Measurements from ENCODE around the gene ULK1. TPM values are rescaled to one million over a fixed set of nuclear protein-coding genes. Genes with fewer than 3 reads are reported as not detected.

ULK1 gene
- total and polyA plus RNA-seq, 2 experiments from 2014 or later: 8.4 to 33.8 TPM

DNA sequence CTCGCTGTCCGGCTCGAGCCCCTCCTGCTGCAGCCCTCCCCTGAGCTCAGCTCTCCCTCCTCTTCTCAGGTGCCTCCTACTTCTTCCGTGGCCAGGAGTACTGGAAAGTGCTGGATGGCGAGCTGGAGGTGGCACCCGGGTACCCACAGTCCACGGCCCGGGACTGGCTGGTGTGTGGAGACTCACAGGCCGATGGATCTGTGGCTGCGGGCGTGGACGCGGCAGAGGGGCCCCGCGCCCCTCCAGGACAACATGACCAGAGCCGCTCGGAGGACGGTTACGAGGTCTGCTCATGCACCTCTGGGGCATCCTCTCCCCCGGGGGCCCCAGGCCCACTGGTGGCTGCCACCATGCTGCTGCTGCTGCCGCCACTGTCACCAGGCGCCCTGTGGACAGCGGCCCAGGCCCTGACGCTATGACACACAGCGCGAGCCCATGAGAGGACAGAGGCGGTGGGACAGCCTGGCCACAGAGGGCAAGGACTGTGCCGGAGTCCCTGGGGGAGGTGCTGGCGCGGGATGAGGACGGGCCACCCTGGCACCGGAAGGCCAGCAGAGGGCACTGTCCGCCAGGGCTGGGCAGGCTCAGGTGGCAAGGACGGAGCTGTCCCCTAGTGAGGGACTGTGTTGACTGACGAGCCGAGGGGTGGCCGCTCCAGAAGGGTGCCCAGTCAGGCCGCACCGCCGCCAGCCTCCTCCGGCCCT is 43.4 kb upstream of the ULK1 start:
- Histone ChIP-seq H3K4me2 (no peak overlapping the region), H3K27me3 (ENCODE audit: insufficient read depth) (no peaks in the 10 kb centered on the region), H3K4me3 (no peak overlapping the region), H3F3A (replicated peaks; ENCODE audit: low read depth) (peaks cover 16% of the 10 kb centered on the region), H2AFZ (no peak overlapping the region), H3K36me3 (ENCODE audit: insufficient read depth) (no peaks in the 10 kb centered on the region), H3K27ac (ENCODE audit: low read depth) (no peak overlapping the region), H3K79me2 (replicated peaks; ENCODE audit: insufficient read depth) (no peaks in the 10 kb centered on the region), H4K20me1 (replicated peaks; ENCODE audit: insufficient read depth) (no peaks in the 10 kb centered on the region), H3K4me1 (ENCODE audit: insufficient read depth) (no peaks in the 10 kb centered on the region), H3K9me2 (ENCODE audit: insufficient read depth) (no peaks in the 10 kb centered on the region)
- no peak overlapping the region for H3K27ac Mint-ChIP-seq
- no peak overlapping the region for H3K4me3 Mint-ChIP-seq
- ATAC-seq: no peak
- peaks cover 4% of the 10 kb centered on the region for H3K4me1 Mint-ChIP-seq
- no peak for DNase-seq (ENCODE audit: low spot score)
- H3K27me3 Mint-ChIP-seq (ENCODE audit: insufficient read depth, low read depth, poor library complexity): peaks cover 27% of the 10 kb centered on the region
- H3K36me3 Mint-ChIP-seq (ENCODE audit: low read depth): peaks cover 37% of the 10 kb centered on the region
- peaks cover under 1% of the 10 kb centered on the region; the same call in 1 of the 3 replicates for H3K9me3 Mint-ChIP-seq
- TF ChIP-seq CTCF (conservative IDR thresholded peaks at IDR 0.05; ENCODE audit: low read depth in 2 of 2) (no peak), POLR2AphosphoS5 (IDR thresholded peaks at IDR 0.05; ENCODE audit: low read depth) (no peak), JUNB (IDR thresholded peaks at IDR 0.05; ENCODE audit: unreplicated experiment) (no peak), CREB1 (CRISPR knock-in tag; IDR thresholded peaks at IDR 0.05; ENCODE audit: low read depth) (no peak), EZH2phosphoT487 (IDR thresholded peaks at IDR 0.05; ENCODE audit: unreplicated experiment) (no peak), ETS1 (IDR thresholded peaks at IDR 0.05) (no peak), STAT1 (IDR thresholded peaks at IDR 0.05; ENCODE audit: unreplicated experiment) (no peak), ZNF114 (CRISPR knock-in tag; IDR thresholded peaks at IDR 0.05) (no peak)

DNA sequence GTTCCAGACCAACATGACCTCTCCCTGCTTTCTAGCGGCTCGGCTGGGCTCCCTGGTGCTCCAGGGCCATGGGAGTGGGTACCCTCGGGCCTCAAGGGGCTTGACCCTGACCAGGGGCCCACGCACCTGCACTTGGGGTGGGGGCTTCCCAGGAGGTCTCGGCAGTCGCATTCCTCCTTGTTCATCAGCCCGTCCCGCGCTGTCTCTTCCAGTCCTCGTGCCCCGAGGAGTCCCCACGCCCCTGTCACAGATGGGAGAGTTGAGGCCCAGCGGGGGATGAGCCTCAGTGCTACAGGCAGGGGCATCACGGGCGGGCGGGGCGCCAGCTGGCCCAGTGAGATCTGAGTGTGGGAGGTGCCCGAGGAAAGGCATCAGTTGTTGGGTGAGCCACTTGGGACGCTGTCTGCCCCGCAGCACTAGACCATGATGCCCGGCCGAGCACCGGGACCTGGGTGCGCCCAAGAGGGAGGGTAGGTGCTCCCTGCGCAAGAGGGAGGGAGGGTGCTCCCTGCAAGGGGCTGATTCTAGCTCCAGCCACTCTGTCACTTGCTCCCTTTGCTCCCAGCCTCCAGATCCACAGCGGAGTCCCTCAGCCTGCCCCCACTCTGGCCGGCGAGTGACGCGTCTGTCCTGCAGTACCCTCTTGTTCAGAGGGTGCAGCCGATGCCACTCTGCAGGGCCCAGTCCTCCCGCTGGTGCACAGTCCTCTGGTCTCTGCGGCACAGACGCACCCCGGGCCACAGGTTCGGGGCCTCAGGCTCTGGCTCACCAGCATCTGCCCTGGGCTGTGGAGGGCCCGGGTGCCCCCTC is 42.5 kb upstream of the ULK1 start:
- Histone ChIP-seq H3K27ac (ENCODE audit: low read depth) (no peak overlapping the region), H2AFZ (no peak overlapping the region), H3K4me2 (no peak overlapping the region), H3K36me3 (ENCODE audit: insufficient read depth) (no peaks in the 10 kb centered on the region), H4K20me1 (replicated peaks; ENCODE audit: insufficient read depth) (no peaks in the 10 kb centered on the region), H3K4me1 (ENCODE audit: insufficient read depth) (no peaks in the 10 kb centered on the region), H3K27me3 (ENCODE audit: insufficient read depth) (no peaks in the 10 kb centered on the region), H3F3A (replicated peaks; ENCODE audit: low read depth) (peaks cover 22% of the 10 kb centered on the region), H3K9me2 (ENCODE audit: insufficient read depth) (no peaks in the 10 kb centered on the region), H3K79me2 (replicated peaks; ENCODE audit: insufficient read depth) (no peaks in the 10 kb centered on the region), H3K4me3 (no peak overlapping the region)
- ATAC-seq: no peak
- no peak overlapping the region for H3K27ac Mint-ChIP-seq
- H3K27me3 Mint-ChIP-seq (ENCODE audit: insufficient read depth, low read depth, poor library complexity): peaks cover 33% of the 10 kb centered on the region
- H3K4me1 Mint-ChIP-seq: peaks cover 11% of the 10 kb centered on the region
- H3K4me3 Mint-ChIP-seq: no peak overlapping the region
- peaks cover 28% of the 10 kb centered on the region for H3K36me3 Mint-ChIP-seq (ENCODE audit: low read depth)
- H3K9me3 Mint-ChIP-seq: peaks cover 6% of the 10 kb centered on the region; the same call in 1 of the 3 replicates
- no peak for DNase-seq (ENCODE audit: low spot score)
- TF ChIP-seq EZH2phosphoT487 (IDR thresholded peaks at IDR 0.05; ENCODE audit: unreplicated experiment): no peak
- no peak for TF ChIP-seq REST (IDR thresholded peaks at IDR 0.05; ENCODE audit: unreplicated experiment)
- TF ChIP-seq STAT1 (IDR thresholded peaks at IDR 0.05; ENCODE audit: unreplicated experiment): no peak
